Stimulated activated CD4-positive, alpha-beta T cell treated with anti-CD3 and anti-CD28 coated beads, Interleukin-15, amount 100 ng/mL, for 1 hour (primary cell): ENCODE results near the gene STARD10.

Experiments used
- DNase-seq, 2 donors: peaks; one replicate each; pipeline ENCODE4 v3.0.0-alpha.2; 2020; ENCODE audit warnings: low read depth in 1 of 2, low spot score in 1 of 2

The STARD10 gene

GRCh38 chr11:72750086-72750485, 43.8 kb downstream of the STARD10 start:
- no peak for DNase-seq

- DNase-seq, result no peak
Measured at GRCh38 chr11:72747289-72747855, 46.5 kb downstream of the STARD10 start.

GRCh38 chr11:72746821-72747220, 47.0 kb downstream of the STARD10 start:
- no peak for DNase-seq

GRCh38 chr11:72745925-72746550, 47.8 kb downstream of the STARD10 start:
- no peak for DNase-seq

GRCh38 chr11:72745511-72745910, 48.3 kb downstream of the STARD10 start:
- DNase-seq, result no peak

- no peak for DNase-seq
Measured at GRCh38 chr11:72744474-72744873, 49.4 kb downstream of the STARD10 start.

GRCh38 chr11:72743321-72744221, 50.3 kb downstream of the STARD10 start:
- no peak for DNase-seq

GRCh38 chr11:72742513-72743320, 51.1 kb downstream of the STARD10 start:
- no peak for DNase-seq

GRCh38 chr11:72741849-72742512, 51.9 kb downstream of the STARD10 start:
- DNase-seq, result no peak

- no peak for DNase-seq
Measured at GRCh38 chr11:72741429-72741833, 52.4 kb downstream of the STARD10 start.

- no peak for DNase-seq
Measured at GRCh38 chr11:72740562-72741428, 53.1 kb downstream of the STARD10 start.

GRCh38 chr11:72740060-72740424, 53.8 kb downstream of the STARD10 start:
- no peak for DNase-seq

- DNase-seq, result no peak
Measured at GRCh38 chr11:72739240-72740059, 54.4 kb downstream of the STARD10 start.

GRCh38 chr11:72738199-72739141, 55.4 kb downstream of the STARD10 start:
- no peak for DNase-seq

- no peak for DNase-seq
Measured at GRCh38 chr11:72737336-72737735, 56.5 kb downstream of the STARD10 start.

GRCh38 chr11:72736452-72737069, 57.3 kb downstream of the STARD10 start:
- DNase-seq, result peak in 1 of 2 donors; percentile 24

GRCh38 chr11:72735495-72736027, 58.3 kb downstream of the STARD10 start:
- DNase-seq, result no peak
